ENCODE measurements around the gene SFI1.

DNA sequence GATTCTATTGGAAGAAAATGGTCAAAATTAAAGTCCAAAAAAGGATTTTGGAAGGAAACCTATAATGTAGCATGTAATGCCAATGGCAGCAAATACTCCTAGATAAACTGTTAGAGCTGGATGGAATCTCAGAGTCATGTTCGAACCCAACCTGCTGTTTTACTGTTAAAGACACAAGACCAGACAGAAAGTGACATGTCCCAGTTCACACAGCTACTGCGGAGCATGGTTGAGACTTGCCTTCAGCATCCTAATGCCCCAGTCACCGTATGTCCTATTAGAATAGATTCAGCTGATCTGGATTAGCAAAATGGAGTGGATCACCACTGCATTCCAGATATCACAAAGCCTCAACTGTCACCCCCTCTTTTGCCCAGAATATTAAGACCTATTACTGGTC lies 150.7 kb downstream of the SFI1 start:
- no peak for TF ChIP-seq CTCF (IDR thresholded peaks at IDR 0.05)
- TF ChIP-seq POLR2A (IDR thresholded peaks at IDR 0.05) = no peak

Data from heart left ventricle (tissue), 13 donors.